Measurements from ENCODE around the gene RPL9. TPM values are rescaled to one million over a fixed set of nuclear protein-coding genes. Genes with fewer than 3 reads are reported as not detected.
"Not testable (repeated sequence)": the region's sequence is repeated elsewhere in the genome, so short reads cannot be mapped to it uniquely, and the experiment has no call there.

RPL9 gene
- total RNA-seq, 1 donor from 2014 or later = 1,147 TPM

DNA sequence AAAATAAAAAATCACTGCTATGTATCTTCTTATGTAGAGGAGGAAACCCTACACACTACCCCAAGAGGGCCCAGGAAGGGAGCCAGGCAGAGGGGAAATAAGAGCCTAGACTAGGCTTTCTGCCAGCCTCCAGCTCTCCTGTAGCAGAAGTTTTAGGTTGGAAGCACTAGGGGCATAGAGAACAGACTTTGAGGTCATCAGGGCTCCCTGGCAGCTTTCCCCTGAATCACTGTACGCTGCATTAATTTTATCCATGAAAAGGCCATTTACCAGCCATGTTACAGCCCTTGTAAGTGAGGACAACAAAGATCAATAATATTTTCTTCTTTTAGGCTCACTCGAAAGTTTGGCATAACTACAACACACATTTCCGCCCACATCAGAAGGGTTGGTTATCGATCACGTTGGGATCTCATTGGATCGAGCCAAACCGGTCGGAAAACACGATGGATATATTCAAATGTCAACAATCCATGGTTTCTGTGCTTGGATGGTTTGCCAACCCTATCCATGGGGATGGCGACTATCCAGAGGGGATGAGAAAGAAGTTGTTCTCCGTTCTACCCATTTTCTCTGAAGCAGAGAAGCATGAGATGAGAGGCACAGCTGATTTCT, 24.7 kb downstream of the RPL9 start:
- Mint-ChIP-seq H3K9me3 (ENCODE audit: unreplicated experiment) (no peaks in the 10 kb centered on the region), H3K4me3 (ENCODE audit: unreplicated experiment) (no peak overlapping the region), H3K4me1 (ENCODE audit: unreplicated experiment) (no peaks in the 10 kb centered on the region), H3K27me3 (ENCODE audit: unreplicated experiment) (peaks cover 32% of the 10 kb centered on the region), H3K27ac (ENCODE audit: unreplicated experiment) (no peak overlapping the region), H3K36me3 (ENCODE audit: unreplicated experiment) (no peaks in the 10 kb centered on the region)
- TF ChIP-seq, protein P1, sequence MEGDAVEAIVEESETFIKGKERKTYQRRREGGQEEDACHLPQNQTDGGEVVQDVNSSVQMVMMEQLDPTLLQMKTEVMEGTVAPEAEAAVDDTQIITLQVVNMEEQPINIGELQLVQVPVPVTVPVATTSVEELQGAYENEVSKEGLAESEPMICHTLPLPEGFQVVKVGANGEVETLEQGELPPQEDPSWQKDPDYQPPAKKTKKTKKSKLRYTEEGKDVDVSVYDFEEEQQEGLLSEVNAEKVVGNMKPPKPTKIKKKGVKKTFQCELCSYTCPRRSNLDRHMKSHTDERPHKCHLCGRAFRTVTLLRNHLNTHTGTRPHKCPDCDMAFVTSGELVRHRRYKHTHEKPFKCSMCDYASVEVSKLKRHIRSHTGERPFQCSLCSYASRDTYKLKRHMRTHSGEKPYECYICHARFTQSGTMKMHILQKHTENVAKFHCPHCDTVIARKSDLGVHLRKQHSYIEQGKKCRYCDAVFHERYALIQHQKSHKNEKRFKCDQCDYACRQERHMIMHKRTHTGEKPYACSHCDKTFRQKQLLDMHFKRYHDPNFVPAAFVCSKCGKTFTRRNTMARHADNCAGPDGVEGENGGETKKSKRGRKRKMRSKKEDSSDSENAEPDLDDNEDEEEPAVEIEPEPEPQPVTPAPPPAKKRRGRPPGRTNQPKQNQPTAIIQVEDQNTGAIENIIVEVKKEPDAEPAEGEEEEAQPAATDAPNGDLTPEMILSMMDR (IDR thresholded peaks at IDR 0.05) = no peak
- DNase-seq (ENCODE audit: extremely low spot score, unreplicated experiment) = no peak

DNA sequence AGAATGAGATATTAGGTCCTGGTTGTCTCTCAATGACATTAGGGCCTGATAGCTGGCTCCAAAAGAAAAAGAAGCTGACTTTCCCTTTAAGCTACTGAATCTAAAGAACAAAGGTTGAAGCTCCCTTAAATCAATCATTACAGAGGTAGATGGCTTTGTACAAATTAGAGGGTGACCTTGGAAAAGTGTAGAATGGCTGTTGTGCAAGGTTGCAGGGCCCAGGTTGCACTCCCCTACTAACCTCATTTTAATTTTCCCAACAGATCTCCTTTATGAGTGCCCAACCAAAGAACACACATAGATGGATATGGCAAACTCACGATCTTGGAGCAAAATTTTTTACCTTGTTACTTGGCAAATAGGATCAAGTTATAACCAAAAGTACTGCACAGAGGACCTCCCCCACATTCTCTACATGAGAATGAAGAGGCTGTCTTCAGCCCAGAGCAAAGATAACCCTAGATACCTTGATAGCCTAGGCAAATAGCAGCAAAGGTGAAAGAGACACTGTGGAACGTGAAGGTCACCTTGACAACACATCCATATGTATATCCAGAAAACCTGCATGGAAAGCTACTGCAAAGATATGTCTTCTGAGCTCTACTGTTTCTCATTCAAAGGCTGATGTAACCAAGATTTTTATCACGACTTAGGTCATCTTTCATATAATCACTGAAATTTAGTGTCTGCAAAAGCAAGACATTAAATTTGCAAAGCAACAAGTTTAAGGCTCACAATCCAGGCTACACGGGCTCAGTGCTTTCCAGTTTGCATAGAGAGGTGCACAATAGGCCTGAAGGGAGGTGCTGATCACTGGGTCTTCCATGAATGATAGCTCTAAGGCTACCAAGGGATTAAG, 29.0 kb downstream of the RPL9 start:
- H3K27me3 Mint-ChIP-seq (ENCODE audit: unreplicated experiment) = peaks cover 10% of the 10 kb centered on the region

DNA sequence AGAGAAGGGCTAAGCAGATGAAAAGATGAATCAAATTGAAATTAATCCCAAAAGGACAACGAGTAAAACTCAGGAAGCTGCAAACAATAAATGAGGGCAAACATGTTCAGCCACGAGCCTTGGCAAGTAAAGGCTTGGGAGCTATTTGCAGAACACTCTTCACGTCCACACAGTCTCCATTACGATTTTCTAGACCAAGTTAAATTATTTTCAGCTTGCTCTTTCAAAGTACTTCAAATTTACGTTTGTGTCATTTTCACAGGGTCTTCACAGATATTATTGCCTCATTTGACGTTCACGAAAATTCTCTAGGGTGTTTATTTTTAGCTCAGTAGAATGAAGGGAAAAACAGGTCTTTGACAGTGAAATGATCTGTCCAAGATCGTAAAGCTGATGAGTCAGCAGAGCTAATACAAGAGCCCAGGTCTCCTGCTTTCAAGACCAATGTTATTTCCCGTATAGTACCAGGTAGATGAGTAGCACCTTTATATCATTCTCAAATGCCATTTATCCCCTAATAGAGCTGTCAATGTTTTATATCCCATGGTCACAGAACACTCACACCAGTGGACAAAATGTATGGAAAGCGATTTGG, 31.1 kb downstream of the RPL9 start:
- no peaks in the 10 kb centered on the region for H3K4me1 Mint-ChIP-seq (ENCODE audit: unreplicated experiment)
- H3K9me3 Mint-ChIP-seq (ENCODE audit: unreplicated experiment) = no peaks in the 10 kb centered on the region
- no peak overlapping the region for H3K27ac Mint-ChIP-seq (ENCODE audit: unreplicated experiment)
- TF ChIP-seq, protein P1 (IDR thresholded peaks at IDR 0.05) = no peak
- H3K4me3 Mint-ChIP-seq (ENCODE audit: unreplicated experiment) = no peak overlapping the region
- peaks cover 10% of the 10 kb centered on the region for H3K27me3 Mint-ChIP-seq (ENCODE audit: unreplicated experiment)
- no peaks in the 10 kb centered on the region for H3K36me3 Mint-ChIP-seq (ENCODE audit: unreplicated experiment)
- no peak for DNase-seq (ENCODE audit: extremely low spot score, unreplicated experiment)

More for the DNA sequence above, 29.0 kb downstream of the RPL9 start:
- H3K9me3 Mint-ChIP-seq (ENCODE audit: unreplicated experiment) = no peaks in the 10 kb centered on the region
- DNase-seq (ENCODE audit: extremely low spot score, unreplicated experiment) = no peak
- no peak overlapping the region for H3K4me3 Mint-ChIP-seq (ENCODE audit: unreplicated experiment)
- TF ChIP-seq, protein P1 (IDR thresholded peaks at IDR 0.05) = no peak
- no peaks in the 10 kb centered on the region for H3K4me1 Mint-ChIP-seq (ENCODE audit: unreplicated experiment)
- no peaks in the 10 kb centered on the region for H3K36me3 Mint-ChIP-seq (ENCODE audit: unreplicated experiment)
- no peak overlapping the region for H3K27ac Mint-ChIP-seq (ENCODE audit: unreplicated experiment)

DNA sequence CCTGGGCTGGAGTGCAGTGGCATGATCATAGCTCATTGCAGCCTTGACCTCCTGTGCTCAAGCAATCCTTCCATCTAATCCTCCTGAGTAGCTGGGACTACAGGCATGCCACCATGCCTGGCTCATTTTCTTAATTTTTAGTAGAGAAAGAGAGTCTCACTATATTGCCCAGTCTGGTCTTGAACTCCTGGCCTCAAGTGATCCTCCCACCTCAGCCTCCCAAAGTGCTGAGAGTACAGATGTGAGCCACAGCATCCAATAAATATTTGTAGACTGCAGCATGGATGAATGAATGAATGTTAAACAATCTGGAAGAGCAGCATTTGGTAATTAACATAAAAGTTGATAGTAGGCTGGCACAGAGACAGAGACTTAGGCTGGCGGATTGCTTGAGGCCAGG, 32.0 kb downstream of the RPL9 start:
- no peak for DNase-seq (ENCODE audit: extremely low spot score, unreplicated experiment)
- Mint-ChIP-seq H3K27me3 (ENCODE audit: unreplicated experiment) (peaks cover 10% of the 10 kb centered on the region), H3K4me3 (ENCODE audit: unreplicated experiment) (no peak overlapping the region), H3K4me1 (ENCODE audit: unreplicated experiment) (no peaks in the 10 kb centered on the region), H3K27ac (ENCODE audit: unreplicated experiment) (no peak overlapping the region), H3K9me3 (ENCODE audit: unreplicated experiment) (no peaks in the 10 kb centered on the region), H3K36me3 (ENCODE audit: unreplicated experiment) (no peaks in the 10 kb centered on the region)
- TF ChIP-seq, protein P1 (IDR thresholded peaks at IDR 0.05) = no peak

DNA sequence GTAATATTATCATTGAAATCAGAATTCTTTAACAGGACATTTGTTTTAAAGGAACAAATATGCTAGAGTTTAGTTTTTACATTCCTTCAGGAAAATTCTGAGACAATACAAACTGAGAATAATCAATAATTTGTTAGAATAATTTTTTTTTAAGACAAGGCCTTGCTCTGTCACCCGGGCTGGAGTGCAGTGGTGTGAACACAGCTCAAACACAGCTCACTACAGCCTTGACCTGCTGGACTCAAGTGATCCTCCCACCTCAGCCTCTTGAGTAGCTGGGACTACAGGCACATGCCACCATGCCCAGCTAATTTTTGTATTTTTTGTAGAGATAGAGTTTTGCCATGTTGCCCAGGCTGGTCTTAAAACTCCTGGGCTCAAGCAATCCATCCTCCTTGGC, 33.4 kb downstream of the RPL9 start:
- not testable (repeated sequence) for H3K4me3 Mint-ChIP-seq (ENCODE audit: unreplicated experiment); H3K4me1 Mint-ChIP-seq (ENCODE audit: unreplicated experiment); DNase-seq (ENCODE audit: extremely low spot score, unreplicated experiment); H3K27ac Mint-ChIP-seq (ENCODE audit: unreplicated experiment); H3K9me3 Mint-ChIP-seq (ENCODE audit: unreplicated experiment); H3K36me3 Mint-ChIP-seq (ENCODE audit: unreplicated experiment)
- peaks cover 12% of the 10 kb centered on the region for H3K27me3 Mint-ChIP-seq (ENCODE audit: unreplicated experiment)
